Measurements from ENCODE around the gene CIAO3.
"Not testable (repeated sequence)": the region's sequence is repeated elsewhere in the genome, so short reads cannot be mapped to it uniquely, and the experiment has no call there.

CIAO3 gene

GRCh38 chr16:759110-759910 lies 18.5 kb upstream of the CIAO3 start:
- no peak for DNase-seq

GRCh38 chr16:756428-756827 lies 15.6 kb upstream of the CIAO3 start:
- no peak for DNase-seq

- DNase-seq: no peak
These were observed 13.9 kb upstream of the CIAO3 start for GRCh38 chr16:754656-755055.

GRCh38 chr16:754121-754607 lies 13.4 kb upstream of the CIAO3 start:
- DNase-seq: not testable (repeated sequence)

GRCh38 chr16:752007-752312 lies 11.2 kb upstream of the CIAO3 start:
- DNase-seq: no peak

GRCh38 chr16:751152-752006 lies 10.6 kb upstream of the CIAO3 start:
- no peak for DNase-seq

GRCh38 chr16:750485-750884 lies 9.7 kb upstream of the CIAO3 start:
- no peak for DNase-seq

- no peak for DNase-seq
These were observed 8.2 kb upstream of the CIAO3 start for GRCh38 chr16:749010-749409.

- no peak for DNase-seq
These were observed 7.4 kb upstream of the CIAO3 start for GRCh38 chr16:747978-748746.

- DNase-seq: no peak
These were observed 5.8 kb upstream of the CIAO3 start for GRCh38 chr16:746637-747036.

- DNase-seq: no peak
These were observed 4.9 kb upstream of the CIAO3 start for GRCh38 chr16:745739-746138.

- DNase-seq: no peak
These were observed 3.1 kb upstream of the CIAO3 start for GRCh38 chr16:743794-744500.

GRCh38 chr16:742894-743293 lies 2.1 kb upstream of the CIAO3 start:
- not testable (repeated sequence) for DNase-seq

GRCh38 chr16:741986-742629 lies 1.3 kb upstream of the CIAO3 start:
- DNase-seq: no peak

GRCh38 chr16:740459-740763 lies 386 bp downstream of the CIAO3 start:
- DNase-seq: no peak

GRCh38 chr16:739560-740458 lies 988 bp downstream of the CIAO3 start:
- no peak for DNase-seq

- DNase-seq: no peak
These were observed 3.8 kb downstream of the CIAO3 start for GRCh38 chr16:736936-737481.

- peak; percentile 41 to 50 for DNase-seq
These were observed 4.8 kb downstream of the CIAO3 start for GRCh38 chr16:735982-736453.

- DNase-seq: no peak
These were observed 5.6 kb downstream of the CIAO3 start for GRCh38 chr16:734981-735881.

Measured in stimulated activated CD4-positive, alpha-beta T cell treated with anti-CD3 and anti-CD28 coated beads, Interleukin-2, amount 100 ng/mL, for 48 hours (primary cell).